Measurements from ENCODE around the gene ZC3H12A.
"Not testable (repeated sequence)": the region's sequence is repeated elsewhere in the genome, so short reads cannot be mapped to it uniquely, and the experiment has no call there.

ZC3H12A gene

GRCh38 chr1:37506740-37507139 is 32.4 kb downstream of the ZC3H12A start:
- DNase-seq, result no peak

- DNase-seq, result no peak
Measured at GRCh38 chr1:37509181-37509580, 34.8 kb downstream of the ZC3H12A start.

- peak; percentile 63 for DNase-seq
Measured at GRCh38 chr1:37513795-37514349, 39.5 kb downstream of the ZC3H12A start.

GRCh38 chr1:37514350-37515184 is 40.2 kb downstream of the ZC3H12A start, which contains the start of gene MEAF6:
TSS of gene MEAF6 (minus strand) at chr1:37514766. CDS start at chr1:37514746, 20 bp downstream.
- DNase-seq, result peak; percentile 84

- DNase-seq, result no peak
Measured at GRCh38 chr1:37515185-37516034, 41.0 kb downstream of the ZC3H12A start.

GRCh38 chr1:37517569-37517968 is 43.2 kb downstream of the ZC3H12A start:
- DNase-seq, result no peak

- DNase-seq, result not testable (repeated sequence)
Measured at GRCh38 chr1:37518241-37518640, 43.9 kb downstream of the ZC3H12A start.

- peak; percentile 13 for DNase-seq
Measured at GRCh38 chr1:37518929-37519328, 44.5 kb downstream of the ZC3H12A start.

- DNase-seq, result no peak
Measured at GRCh38 chr1:37519613-37520012, 45.2 kb downstream of the ZC3H12A start.

GRCh38 chr1:37529888-37530287 is 55.5 kb downstream of the ZC3H12A start:
- DNase-seq, result not testable (repeated sequence)

GRCh38 chr1:37532418-37533156 is 58.2 kb downstream of the ZC3H12A start:
- DNase-seq, result not testable (repeated sequence)

- no peak for DNase-seq
Measured at GRCh38 chr1:37533317-37534093, 59.1 kb downstream of the ZC3H12A start.
